DMS153 treated with DMSO at 0.1 percent for 48 hours (cell line): ENCODE results near the gene PSD.

Experiments
- DNase-seq: peaks from one replicate; lab custom pipeline; 2025; ENCODE audit not compliant: unreplicated experiment; lab: John Stamatoyannopoulos, UW

The PSD gene

GRCh38 chr10:102420714-102421506 lies 2.3 kb upstream of the PSD start, which contains the start of gene FBXL15:
Gene FBXL15 (plus strand): TSS chr10:102420836. CDS start chr10:102421130, 294 bp downstream.
- peak; percentile 97 for DNase-seq

GRCh38 chr10:102420181-102420713 lies 1.7 kb upstream of the PSD start:
- DNase-seq, result no peak

- DNase-seq, result peak; percentile 78
Measured at GRCh38 chr10:102419269-102420180, 940 bp upstream of the PSD start.

GRCh38 chr10:102416695-102417094 lies 1.9 kb downstream of the PSD start:
- DNase-seq, result no peak

GRCh38 chr10:102416283-102416682 lies 2.3 kb downstream of the PSD start:
- no peak for DNase-seq

GRCh38 chr10:102414749-102415148 lies 3.8 kb downstream of the PSD start:
- no peak for DNase-seq

GRCh38 chr10:102413806-102414561 lies 4.6 kb downstream of the PSD start:
- no peak for DNase-seq

- DNase-seq, result peak; percentile 86
Measured at GRCh38 chr10:102413053-102413705, 5.4 kb downstream of the PSD start.

- no peak for DNase-seq
Measured at GRCh38 chr10:102412293-102412692, 6.3 kb downstream of the PSD start.

GRCh38 chr10:102411341-102412255 lies 7.0 kb downstream of the PSD start:
- DNase-seq, result no peak

- DNase-seq, result no peak
Measured at GRCh38 chr10:102410429-102411073, 8.0 kb downstream of the PSD start.

GRCh38 chr10:102409604-102410428 lies 8.8 kb downstream of the PSD start:
- no peak for DNase-seq

GRCh38 chr10:102408728-102409603 lies 9.6 kb downstream of the PSD start:
- DNase-seq, result no peak

- no peak for DNase-seq
Measured at GRCh38 chr10:102408131-102408727, 10.4 kb downstream of the PSD start.

GRCh38 chr10:102407425-102408130 lies 11.0 kb downstream of the PSD start:
- DNase-seq, result no peak

- no peak for DNase-seq
Measured at GRCh38 chr10:102406815-102407214, 11.8 kb downstream of the PSD start.
